Stimulated activated naive CD8-positive, alpha-beta T cell treated with anti-CD3 and anti-CD28 coated beads, Interleukin-15, amount 100 ng/mL, for 72 hours (primary cell): ENCODE measurements around the gene PMFBP1.
A peak's percentile ranks its signal among the peaks of the same experiment; 100 is the strongest.

Source experiments
- ATAC-seq: fragments of 150-1000 bp; cut with Tn5 transposase; 2 replicates; pipeline ENCODE4 v1.10.0; 2021; ENCODE audit warnings: mild to moderate bottlenecking, moderate library complexity
- DNase-seq, 2 donors: peaks; one replicate each; pipeline ENCODE4 v3.0.0; 2021 to 2022
- H3K27ac Mint-ChIP-seq, 2 donors: one replicate each; pipeline ENCODE4 v1.8.0; 2022; ENCODE audit warnings: mild to moderate bottlenecking in 2 of 2, mixed read lengths in 2 of 2, moderate library complexity in 2 of 2
- H3K27me3 Mint-ChIP-seq: one replicate; pipeline ENCODE4 v1.8.0; 2022; ENCODE audit warnings: mixed read lengths
- H3K4me1 Mint-ChIP-seq: one replicate; pipeline ENCODE4 v1.8.0; 2022; ENCODE audit warnings: mild to moderate bottlenecking, mixed read lengths
- H3K4me3 Mint-ChIP-seq, 2 donors: one replicate each; pipeline ENCODE4 v1.8.0; 2022; ENCODE audit warnings: mild to moderate bottlenecking in 2 of 2, mixed read lengths in 2 of 2, moderate library complexity in 1 of 2
- H3K9me3 Mint-ChIP-seq, 2 donors: one replicate each; pipeline ENCODE4 v1.8.0; 2022; ENCODE audit warnings: mixed read lengths in 2 of 2

Gene PMFBP1

GRCh38 chr16:72166151-72166550, 5.8 kb downstream of the PMFBP1 start:
- no peaks in the 10 kb centered on the region for H3K27me3 Mint-ChIP-seq
- DNase-seq: no peak
- H3K4me3 Mint-ChIP-seq: no peak overlapping the region
- no peak overlapping the region for H3K27ac Mint-ChIP-seq
- no peak for ATAC-seq
- H3K4me1 Mint-ChIP-seq: no peaks in the 10 kb centered on the region
- H3K9me3 Mint-ChIP-seq: no peaks in the 10 kb centered on the region

- no peak for ATAC-seq
Measured at GRCh38 chr16:72164691-72165090, 7.3 kb downstream of the PMFBP1 start.

GRCh38 chr16:72162105-72162692, 9.8 kb downstream of the PMFBP1 start:
- no peak for ATAC-seq

More at GRCh38 chr16:72164691-72165090, 7.3 kb downstream of the PMFBP1 start:
- no peak overlapping the region for H3K4me3 Mint-ChIP-seq
- no peaks in the 10 kb centered on the region for H3K9me3 Mint-ChIP-seq
- no peaks in the 10 kb centered on the region for H3K27me3 Mint-ChIP-seq
- peak overlapping the region in 1 of 2 donors; percentile 11 for H3K27ac Mint-ChIP-seq
- no peak for DNase-seq
- H3K4me1 Mint-ChIP-seq: no peaks in the 10 kb centered on the region

GRCh38 chr16:72159801-72160200, 12.2 kb downstream of the PMFBP1 start:
- Mint-ChIP-seq H3K27me3 (no peaks in the 10 kb centered on the region), H3K9me3 (no peaks in the 10 kb centered on the region), H3K27ac (no peak overlapping the region), H3K4me1 (no peaks in the 10 kb centered on the region), H3K4me3 (no peak overlapping the region)
- DNase-seq: no peak
- no peak for ATAC-seq

More at GRCh38 chr16:72162105-72162692, 9.8 kb downstream of the PMFBP1 start:
- DNase-seq: no peak
- Mint-ChIP-seq H3K27ac (no peak overlapping the region), H3K9me3 (no peaks in the 10 kb centered on the region), H3K4me1 (no peaks in the 10 kb centered on the region), H3K4me3 (no peak overlapping the region), H3K27me3 (no peaks in the 10 kb centered on the region)

GRCh38 chr16:72159386-72159785, 12.6 kb downstream of the PMFBP1 start:
- no peaks in the 10 kb centered on the region for H3K4me1 Mint-ChIP-seq
- H3K27ac Mint-ChIP-seq: no peak overlapping the region
- H3K4me3 Mint-ChIP-seq: no peak overlapping the region
- DNase-seq: no peak
- H3K9me3 Mint-ChIP-seq: no peaks in the 10 kb centered on the region
- no peak for ATAC-seq
- no peaks in the 10 kb centered on the region for H3K27me3 Mint-ChIP-seq

- ATAC-seq (no peak), DNase-seq (no peak)
- Mint-ChIP-seq H3K27me3 (no peaks in the 10 kb centered on the region), H3K4me3 (no peak overlapping the region), H3K4me1 (peaks cover 7% of the 10 kb centered on the region), H3K9me3 (peaks cover 0 to 8% of the 10 kb centered on the region in 2 donors), H3K27ac (peak overlapping the region in 1 of 2 donors; percentile 19)
Measured at GRCh38 chr16:72149676-72150464, 22.1 kb downstream of the PMFBP1 start.

- Mint-ChIP-seq H3K4me1 (no peaks in the 10 kb centered on the region), H3K9me3 (peaks cover 0 to 2% of the 10 kb centered on the region in 2 donors), H3K27ac (no peak overlapping the region), H3K27me3 (no peaks in the 10 kb centered on the region), H3K4me3 (no peak overlapping the region)
- ATAC-seq: no peak
- no peak for DNase-seq
Measured at GRCh38 chr16:72142476-72142875, 29.5 kb downstream of the PMFBP1 start.

GRCh38 chr16:72139908-72140307, 32.0 kb downstream of the PMFBP1 start:
- no peak overlapping the region for H3K4me3 Mint-ChIP-seq
- no peaks in the 10 kb centered on the region for H3K9me3 Mint-ChIP-seq
- no peaks in the 10 kb centered on the region for H3K27me3 Mint-ChIP-seq
- H3K27ac Mint-ChIP-seq: no peak overlapping the region
- no peak for ATAC-seq
- DNase-seq: no peak
- H3K4me1 Mint-ChIP-seq: no peaks in the 10 kb centered on the region

- Mint-ChIP-seq H3K27me3 (no peaks in the 10 kb centered on the region), H3K4me1 (no peaks in the 10 kb centered on the region), H3K27ac (no peak overlapping the region), H3K9me3 (no peaks in the 10 kb centered on the region), H3K4me3 (no peak overlapping the region)
- no peak for ATAC-seq
- DNase-seq: no peak
Measured at GRCh38 chr16:72138064-72138572, 33.8 kb downstream of the PMFBP1 start.

GRCh38 chr16:72137380-72138063, 34.4 kb downstream of the PMFBP1 start:
- Mint-ChIP-seq H3K4me1 (no peaks in the 10 kb centered on the region), H3K27me3 (no peaks in the 10 kb centered on the region), H3K27ac (peak overlapping the region; percentile 38 to 68), H3K4me3 (no peak overlapping the region), H3K9me3 (no peaks in the 10 kb centered on the region)
- DNase-seq (no peak), ATAC-seq (no peak)

GRCh38 chr16:72134507-72134906, 37.4 kb downstream of the PMFBP1 start:
- ATAC-seq: no peak
- Mint-ChIP-seq H3K27me3 (no peaks in the 10 kb centered on the region), H3K9me3 (no peaks in the 10 kb centered on the region)

GRCh38 chr16:72132726-72133125, 39.2 kb downstream of the PMFBP1 start:
- no peaks in the 10 kb centered on the region for H3K4me1 Mint-ChIP-seq
- no peak overlapping the region for H3K27ac Mint-ChIP-seq
- no peaks in the 10 kb centered on the region for H3K27me3 Mint-ChIP-seq
- no peak for ATAC-seq
- no peak for DNase-seq
- H3K4me3 Mint-ChIP-seq: no peak overlapping the region
- no peaks in the 10 kb centered on the region for H3K9me3 Mint-ChIP-seq

More at GRCh38 chr16:72134507-72134906, 37.4 kb downstream of the PMFBP1 start:
- H3K4me3 Mint-ChIP-seq: no peak overlapping the region
- H3K27ac Mint-ChIP-seq: no peak overlapping the region
- DNase-seq: no peak
- no peaks in the 10 kb centered on the region for H3K4me1 Mint-ChIP-seq

- no peak overlapping the region for H3K27ac Mint-ChIP-seq
- H3K4me3 Mint-ChIP-seq: no peak overlapping the region
- ATAC-seq (no peak), DNase-seq (no peak)
- no peaks in the 10 kb centered on the region for H3K9me3 Mint-ChIP-seq
- no peaks in the 10 kb centered on the region for H3K27me3 Mint-ChIP-seq
- no peaks in the 10 kb centered on the region for H3K4me1 Mint-ChIP-seq
Measured at GRCh38 chr16:72131036-72131435, 40.9 kb downstream of the PMFBP1 start.

GRCh38 chr16:72129976-72130656, 41.8 kb downstream of the PMFBP1 start:
- no peak overlapping the region for H3K4me3 Mint-ChIP-seq
- no peaks in the 10 kb centered on the region for H3K9me3 Mint-ChIP-seq
- no peaks in the 10 kb centered on the region for H3K4me1 Mint-ChIP-seq
- no peak for ATAC-seq
- no peak overlapping the region for H3K27ac Mint-ChIP-seq
- no peaks in the 10 kb centered on the region for H3K27me3 Mint-ChIP-seq
- DNase-seq: no peak

- DNase-seq (no peak), ATAC-seq (no peak)
- H3K27ac Mint-ChIP-seq: peak overlapping the region in 1 of 2 donors; percentile 2
- H3K4me3 Mint-ChIP-seq: no peak overlapping the region
- peaks cover 5% of the 10 kb centered on the region for H3K4me1 Mint-ChIP-seq
- H3K27me3 Mint-ChIP-seq: no peaks in the 10 kb centered on the region
- H3K9me3 Mint-ChIP-seq: no peaks in the 10 kb centered on the region
Measured at GRCh38 chr16:72128701-72129100, 43.3 kb downstream of the PMFBP1 start.
